GM18861 (cell line): ENCODE measurements around the gene TCERG1L.

ENCODE experiments used
- ATAC-seq: cut with Tn5 transposase; IDR thresholded peaks from one replicate; pipeline ENCODE4 v1.9.1; 2021; ENCODE audit not compliant: unreplicated experiment

The TCERG1L gene

GRCh38 chr10:131316321-131317075 lies 5.0 kb upstream of the TCERG1L start:
- no peak for ATAC-seq

- no peak for ATAC-seq
These were observed 3.8 kb upstream of the TCERG1L start for GRCh38 chr10:131315344-131315743.

- no peak for ATAC-seq
These were observed 3.3 kb upstream of the TCERG1L start for GRCh38 chr10:131314799-131315198.

- ATAC-seq = no peak
These were observed 2.6 kb upstream of the TCERG1L start for GRCh38 chr10:131314148-131314547.

- no peak for ATAC-seq
These were observed 1.9 kb upstream of the TCERG1L start for GRCh38 chr10:131313377-131313776.

GRCh38 chr10:131312478-131312836 lies 936 bp upstream of the TCERG1L start:
- no peak for ATAC-seq

- no peak for ATAC-seq
These were observed 190 bp downstream of the TCERG1L start for GRCh38 chr10:131311402-131311660.

GRCh38 chr10:131310551-131311401 lies 745 bp downstream of the TCERG1L start:
- no peak for ATAC-seq

GRCh38 chr10:131310142-131310541 lies 1.4 kb downstream of the TCERG1L start:
- ATAC-seq = no peak

GRCh38 chr10:131300508-131300907 lies 11.0 kb downstream of the TCERG1L start:
- ATAC-seq = no peak

GRCh38 chr10:131290781-131291180 lies 20.7 kb downstream of the TCERG1L start:
- ATAC-seq = no peak

- no peak for ATAC-seq
These were observed 22.9 kb downstream of the TCERG1L start for GRCh38 chr10:131288648-131289047.

GRCh38 chr10:131282961-131283360 lies 28.6 kb downstream of the TCERG1L start:
- ATAC-seq = no peak

GRCh38 chr10:131280101-131280500 lies 31.4 kb downstream of the TCERG1L start:
- no peak for ATAC-seq

- ATAC-seq = no peak
These were observed 32.0 kb downstream of the TCERG1L start for GRCh38 chr10:131279516-131279915.

- no peak for ATAC-seq
These were observed 33.6 kb downstream of the TCERG1L start for GRCh38 chr10:131277969-131278368.

- no peak for ATAC-seq
These were observed 34.2 kb downstream of the TCERG1L start for GRCh38 chr10:131277278-131277677.

- no peak for ATAC-seq
These were observed 35.8 kb downstream of the TCERG1L start for GRCh38 chr10:131275691-131276090.

GRCh38 chr10:131274883-131275282 lies 36.6 kb downstream of the TCERG1L start:
- no peak for ATAC-seq

GRCh38 chr10:131274133-131274880 lies 37.2 kb downstream of the TCERG1L start:
- ATAC-seq = no peak

GRCh38 chr10:131273476-131273875 lies 38.0 kb downstream of the TCERG1L start:
- no peak for ATAC-seq
